ENCODE results near the gene SUFU. TPM values are rescaled to one million over a fixed set of nuclear protein-coding genes. Genes with fewer than 3 reads are reported as not detected.

Gene SUFU
- total and polyA plus RNA-seq, 2 of the 13 experiments (the other 11 are each of a cell fraction or from before 2014, with no cell fraction given) = 2.9 to 5.5 TPM

- TF ChIP-seq NFAT5 (CRISPR knock-in tag; IDR thresholded peaks at IDR 0.05) (no peak), SNAI1 (CRISPR knock-in tag; IDR thresholded peaks at IDR 0.05; ENCODE audit: borderline replicate concordance) (no peak), U2AF1 (optimal IDR thresholded peaks at IDR 0.05; ENCODE audit: low read depth, low read length) (no peak), HNRNPH1 (optimal IDR thresholded peaks at IDR 0.05; ENCODE audit: low read depth, low read length) (no peak), SKIL (CRISPR knock-in tag; IDR thresholded peaks at IDR 0.05; ENCODE audit: borderline replicate concordance) (no peak), ZBED4 (CRISPR knock-in tag; IDR thresholded peaks at IDR 0.05; ENCODE audit: borderline replicate concordance) (no peak), ZNF891 (CRISPR knock-in tag; IDR thresholded peaks at IDR 0.05) (no peak), CTCF (CRISPR knock-in tag; IDR thresholded peaks at IDR 0.05) (peak; percentile 54), LCORL (IDR thresholded peaks at IDR 0.05) (no peak), LCORL (CRISPR knock-in tag; IDR thresholded peaks at IDR 0.05) (no peak), NAIF1 (CRISPR knock-in tag; IDR thresholded peaks at IDR 0.05; ENCODE audit: borderline replicate concordance) (no peak), ZNF652 (CRISPR knock-in tag; IDR thresholded peaks at IDR 0.05; ENCODE audit: borderline replicate concordance, low read depth) (no peak), KDM3A (CRISPR knock-in tag; IDR thresholded peaks at IDR 0.05; ENCODE audit: low read depth) (no peak), NFYB (CRISPR knock-in tag; IDR thresholded peaks at IDR 0.05) (no peak), ATF4 (CRISPR knock-in tag; IDR thresholded peaks at IDR 0.05) (no peak), ZNF484 (CRISPR knock-in tag; IDR thresholded peaks at IDR 0.05; ENCODE audit: borderline replicate concordance, low read depth) (no peak)
These were observed 39.8 kb upstream of the SUFU start (continued) for GRCh38 chr10:102463983-102464382.

Measured in HepG2 (cell line).